Thymus (tissue), 11 donors: ENCODE measurements around the gene MSN. TPM values are rescaled to one million over a fixed set of nuclear protein-coding genes. Genes with fewer than 3 reads are reported as not detected.

Experiments
- DNase-seq, 9 donors: peaks; one replicate each; pipeline ENCODE4 v3.0.0-alpha.2; 2013; ENCODE audit warnings: low spot score in 9 of 9, low read depth in 6 of 9, missing footprints in 1 of 9
- H3K27ac ChIP-seq, 2 donors: one replicate each; pipeline ENCODE4 v1.5.1; 2013; ENCODE audit warnings: control low read depth in 1 of 2, low read depth in 1 of 2, low read length in 1 of 2, mild to moderate bottlenecking in 1 of 2, moderate library complexity in 1 of 2
- H3K27me3 ChIP-seq, 2 donors: one replicate each; pipeline ENCODE4 v1.5.1; 2013; ENCODE audit warnings: low read length in 1 of 2; ENCODE audit not compliant: control insufficient read depth in 2 of 2, insufficient read depth in 1 of 2
- H3K36me3 ChIP-seq, 2 donors: one replicate each; pipeline ENCODE4 v1.5.1; 2013; ENCODE audit warnings: low read length in 1 of 2, mild to moderate bottlenecking in 1 of 2, moderate library complexity in 1 of 2; ENCODE audit not compliant: control insufficient read depth in 2 of 2, insufficient read depth in 2 of 2
- H3K4me1 ChIP-seq, 2 donors: one replicate each; pipeline ENCODE4 v1.5.1; 2013; ENCODE audit warnings: low read length in 2 of 2; ENCODE audit not compliant: control insufficient read depth in 2 of 2, insufficient read depth in 2 of 2
- H3K4me3 ChIP-seq, 2 donors: one replicate each; pipeline ENCODE4 v1.5.1; 2013; ENCODE audit warnings: low read length in 2 of 2, control low read depth in 1 of 2, mild to moderate bottlenecking in 1 of 2
- H3K9me3 ChIP-seq, 2 donors: one replicate each; pipeline ENCODE4 v1.5.1; 2013; ENCODE audit warnings: low read length in 1 of 2, mild to moderate bottlenecking in 1 of 2; ENCODE audit not compliant: control insufficient read depth in 2 of 2, insufficient read depth in 1 of 2
- WGBS: extraction: QIAGEN DNeasy Blood & Tissue Kit; methylation state at CpG from one replicate; pipeline ENCODE4 v1.1.7; 2013; 5-methylcytosine and 5-hydroxymethylcytosine counted together
- polyA plus RNA-seq: library from polyadenylated mRNA; stranded (reverse); fragments of 200-250 nt; gene quantifications from one replicate; pipeline ENCODE4 v1.2.3, GENCODE V29; 2013
- total RNA-seq: library from RNA; stranded (reverse); fragments of 120-200 nt; gene quantifications from one replicate; pipeline ENCODE4 v1.2.4, GENCODE V29; 2013
- donor health status: healthy.

The MSN gene
- total and polyA plus RNA-seq, 2 donors, result 160 to 161 TPM

- no peaks in the 10 kb centered on the region for H3K9me3 ChIP-seq
- H3K27me3 ChIP-seq, result no peaks in the 10 kb centered on the region
- no peak overlapping the region for H3K4me3 ChIP-seq
- peak overlapping the region in 1 of 2 donors; percentile 42 for H3K27ac ChIP-seq
- peaks cover 4 to 13% of the 10 kb centered on the region in 2 donors for H3K36me3 ChIP-seq
- 51% methylated on average over 2 of the region's 2 CpGs for WGBS
- H3K4me1 ChIP-seq, result peaks cover 3 to 6% of the 10 kb centered on the region in 2 donors
- peak in 1 of 9 donors; percentile 41 for DNase-seq
These were observed 56.3 kb downstream of the MSN start for GRCh38 chrX:65723706-65724105.

GRCh38 chrX:65726715-65727114 lies 59.3 kb downstream of the MSN start:
- 93% methylated on average over 1 of the region's 1 CpG for WGBS
- H3K27ac ChIP-seq, result no peak overlapping the region
- no peak for DNase-seq
- no peaks in the 10 kb centered on the region for H3K27me3 ChIP-seq
- H3K36me3 ChIP-seq, result peaks cover 12 to 38% of the 10 kb centered on the region in 2 donors
- H3K4me3 ChIP-seq, result no peak overlapping the region
- no peaks in the 10 kb centered on the region for H3K9me3 ChIP-seq
- H3K4me1 ChIP-seq, result peaks cover 3 to 6% of the 10 kb centered on the region in 2 donors

GRCh38 chrX:65731684-65732289 lies 64.3 kb downstream of the MSN start:
- Histone ChIP-seq H3K4me1 (no peaks in the 10 kb centered on the region), H3K9me3 (no peaks in the 10 kb centered on the region), H3K36me3 (peaks cover 48 to 82% of the 10 kb centered on the region in 2 donors), H3K4me3 (no peak overlapping the region), H3K27me3 (no peaks in the 10 kb centered on the region), H3K27ac (no peak overlapping the region)
- no peak for DNase-seq
- WGBS, result 95% methylated on average over 1 of the region's 1 CpG

- no peaks in the 10 kb centered on the region for H3K27me3 ChIP-seq
- H3K36me3 ChIP-seq, result peaks cover 46 to 48% of the 10 kb centered on the region in 2 donors
- H3K4me3 ChIP-seq, result no peak overlapping the region
- no peak for DNase-seq
- H3K27ac ChIP-seq, result no peak overlapping the region
- no peaks in the 10 kb centered on the region for H3K4me1 ChIP-seq
- no peaks in the 10 kb centered on the region for H3K9me3 ChIP-seq
These were observed 73.5 kb downstream of the MSN start for GRCh38 chrX:65740909-65741308.

GRCh38 chrX:65741823-65742222 lies 74.4 kb downstream of the MSN start:
- no peaks in the 10 kb centered on the region for H3K27me3 ChIP-seq
- H3K4me3 ChIP-seq, result no peak overlapping the region
- H3K36me3 ChIP-seq, result peaks cover 37 to 39% of the 10 kb centered on the region in 2 donors
- no peaks in the 10 kb centered on the region for H3K9me3 ChIP-seq
- WGBS, result 86% methylated on average over 2 of the region's 2 CpGs
- no peak overlapping the region for H3K27ac ChIP-seq
- H3K4me1 ChIP-seq, result no peaks in the 10 kb centered on the region
- no peak for DNase-seq

- WGBS, result 95% methylated on average over 1 of the region's 1 CpG
These were observed 77.5 kb downstream of the MSN start for GRCh38 chrX:65744965-65745364.

GRCh38 chrX:65745427-65745826 lies 78.0 kb downstream of the MSN start:
- H3K4me3 ChIP-seq, result no peak overlapping the region
- H3K9me3 ChIP-seq, result no peaks in the 10 kb centered on the region
- 65% methylated on average over 6 of the region's 6 CpGs for WGBS
- DNase-seq, result peak in 2 of 9 donors; percentile 13 to 21
- H3K27ac ChIP-seq, result no peak overlapping the region
- H3K36me3 ChIP-seq, result peaks cover 10% of the 10 kb centered on the region in 2 donors
- no peaks in the 10 kb centered on the region for H3K27me3 ChIP-seq
- H3K4me1 ChIP-seq, result no peaks in the 10 kb centered on the region

More at GRCh38 chrX:65744965-65745364, 77.5 kb downstream of the MSN start:
- H3K9me3 ChIP-seq, result no peaks in the 10 kb centered on the region
- no peak for DNase-seq
- no peaks in the 10 kb centered on the region for H3K27me3 ChIP-seq
- H3K4me3 ChIP-seq, result no peak overlapping the region
- peaks cover 14 to 15% of the 10 kb centered on the region in 2 donors for H3K36me3 ChIP-seq
- no peak overlapping the region for H3K27ac ChIP-seq
- no peaks in the 10 kb centered on the region for H3K4me1 ChIP-seq

- Histone ChIP-seq H3K4me3 (no peak overlapping the region), H3K4me1 (peaks cover 0 to 1% of the 10 kb centered on the region in 2 donors), H3K27me3 (no peaks in the 10 kb centered on the region), H3K36me3 (peaks cover 4 to 5% of the 10 kb centered on the region in 2 donors), H3K27ac (no peak overlapping the region), H3K9me3 (no peaks in the 10 kb centered on the region)
- 80% methylated on average over 5 of the region's 5 CpGs for WGBS
- no peak for DNase-seq
These were observed 78.5 kb downstream of the MSN start for GRCh38 chrX:65745992-65746391.

- peak overlapping the region in 1 of 2 donors; percentile 24 for H3K27ac ChIP-seq
- 35% methylated on average over 6 of the region's 6 CpGs for WGBS
- no peak overlapping the region for H3K4me3 ChIP-seq
- peak in 8 of 9 donors; percentile 6 to 66 (median 18) for DNase-seq
- peaks cover 0 to 3% of the 10 kb centered on the region in 2 donors for H3K9me3 ChIP-seq
- H3K27me3 ChIP-seq, result no peaks in the 10 kb centered on the region
- H3K4me1 ChIP-seq, result peaks cover 0 to 14% of the 10 kb centered on the region in 2 donors
- no peaks in the 10 kb centered on the region for H3K36me3 ChIP-seq
These were observed 83.4 kb downstream of the MSN start for GRCh38 chrX:65750674-65751469.
